Activated B cell treated with CpG ODN at 0.5 μM for 24 hours (primary cell): Measurements from ENCODE around the gene KIAA1671. TPM values are rescaled to one million over a fixed set of nuclear protein-coding genes. Genes with fewer than 3 reads are reported as not detected.

Experiments used
- ATAC-seq: fragments of 200-7000 bp; cut with Tn5 transposase; one replicate; pipeline ENCODE4 v1.10.0; 2021; ENCODE audit warnings: low read depth, mild to moderate bottlenecking, moderate library complexity
- CTCF ChIA-PET: fragments of 350-600 bp; sonication (Branson Sonifier 250); formaldehyde crosslinking; loops from one replicate; lab custom pipeline; 2021; ENCODE audit warnings: antibody characterized with exemption; lab: Charles Lee
- POLR2A ChIA-PET: fragments of 350-600 bp; sonication (Branson Sonifier 250); formaldehyde crosslinking; loops from one replicate; lab custom pipeline; 2021; ENCODE audit warnings: antibody characterized with exemption; lab: Charles Lee
- DNase-seq: peaks from one replicate; pipeline ENCODE4 v3.0.0; 2022
- H3K27ac Mint-ChIP-seq: one replicate; pipeline ENCODE4 v1.8.0; 2020; ENCODE audit warnings: mixed read lengths
- H3K27me3 Mint-ChIP-seq: one replicate; pipeline ENCODE4 v1.8.0; 2021; ENCODE audit warnings: mixed read lengths
- H3K36me3 Mint-ChIP-seq: one replicate; pipeline ENCODE4 v1.8.0; 2021; ENCODE audit warnings: low read depth, mixed read lengths
- H3K4me1 Mint-ChIP-seq: one replicate; pipeline ENCODE4 v1.8.0; 2021; ENCODE audit warnings: mixed read lengths
- H3K4me3 Mint-ChIP-seq: one replicate; pipeline ENCODE4 v1.8.0; 2020; ENCODE audit warnings: mild to moderate bottlenecking, mixed read lengths
- H3K9me3 Mint-ChIP-seq: one replicate; pipeline ENCODE4 v1.8.0; 2020; ENCODE audit warnings: mixed read lengths
- CTCF ChIP-seq: fragments of 200-600 bp; IDR thresholded peaks from one replicate; pipeline ENCODE4 v1.8.0; 2022; ENCODE audit warnings: antibody characterized with exemption, mild to moderate bottlenecking
- intact Hi-C: fragments of 100-400 bp; cut with micrococcal nuclease; formaldehyde crosslinking; loops from one replicate; pipeline ENCODE4 v1.15.1; 2024
- total RNA-seq: library from RNA; stranded (reverse); gene quantifications from 2 replicates; pipeline ENCODE4 v1.2.3, GENCODE V29; 2022

The KIAA1671 gene
- total RNA-seq, 1 donor from 2014 or later: 0.04 TPM

DNA sequence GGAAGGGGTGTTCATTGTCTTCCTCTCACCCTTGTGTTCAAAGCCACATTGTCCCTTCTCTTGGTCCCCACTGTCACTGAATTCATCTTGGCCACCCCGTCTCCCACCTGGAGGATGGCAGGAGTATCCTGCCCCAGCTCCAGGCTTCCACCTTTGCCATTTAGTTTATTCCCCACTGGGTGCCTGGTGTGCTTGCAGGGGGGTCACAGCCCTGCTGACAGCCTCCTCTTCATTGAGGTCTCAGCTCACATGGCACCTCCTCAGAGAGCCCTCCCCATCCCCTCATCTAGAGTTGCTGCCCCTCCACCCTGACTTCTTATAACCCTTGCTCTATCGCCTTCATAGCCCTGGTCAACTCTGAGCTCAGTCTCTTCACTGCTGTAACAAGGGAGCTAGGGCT is 36.6 kb downstream of the KIAA1671 start:
- intact Hi-C loops: no loop called here
- DNase-seq: no peak
- POLR2A ChIA-PET: interaction anchor here (0.6 kb wide), 1 partner anchor 943 kb away, joined by 12 read pairs; no protein-coding TSS in a partner anchor
- Mint-ChIP-seq H3K4me1 (no peaks in the 10 kb centered on the region), H3K27ac (no peak overlapping the region), H3K9me3 (no peaks in the 10 kb centered on the region), H3K27me3 (peaks cover 14% of the 10 kb centered on the region), H3K36me3 (no peaks in the 10 kb centered on the region), H3K4me3 (no peak overlapping the region)
- no peak for ATAC-seq
- TF ChIP-seq CTCF: no peak
- CTCF ChIA-PET: no interaction called here

GRCh38 chr22:24989541-24989951 is 37.0 kb downstream of the KIAA1671 start:
- ATAC-seq (no peak), DNase-seq (no peak)
- Mint-ChIP-seq H3K9me3 (no peaks in the 10 kb centered on the region), H3K4me1 (no peaks in the 10 kb centered on the region), H3K4me3 (no peak overlapping the region), H3K27ac (no peak overlapping the region), H3K36me3 (no peaks in the 10 kb centered on the region), H3K27me3 (peaks cover 10% of the 10 kb centered on the region)
- ChIA-PET CTCF (no interaction called here), POLR2A (interaction anchor here (0.6 kb wide), 1 partner anchor 942 kb away, joined by 12 read pairs; no protein-coding TSS in a partner anchor)
- TF ChIP-seq CTCF: no peak
- intact Hi-C loops: no loop called here

- Mint-ChIP-seq H3K9me3 (no peaks in the 10 kb centered on the region), H3K4me3 (no peak overlapping the region), H3K27me3 (peaks cover 9% of the 10 kb centered on the region), H3K27ac (no peak overlapping the region), H3K36me3 (no peaks in the 10 kb centered on the region), H3K4me1 (no peaks in the 10 kb centered on the region)
- POLR2A ChIA-PET: no interaction called here
- CTCF ChIA-PET: no interaction called here
- intact Hi-C loops: no loop called here
- ATAC-seq (no peak), DNase-seq (no peak)
- TF ChIP-seq CTCF: no peak
Measured at GRCh38 chr22:24990344-24990905, 37.9 kb downstream of the KIAA1671 start.

- no peak for DNase-seq
- POLR2A ChIA-PET: no interaction called here
- no peaks in the 10 kb centered on the region for H3K9me3 Mint-ChIP-seq
- H3K27me3 Mint-ChIP-seq: peaks cover 11% of the 10 kb centered on the region
- CTCF ChIA-PET: no interaction called here
- ATAC-seq: no peak
- intact Hi-C loops: no loop called here
- no peak overlapping the region for H3K27ac Mint-ChIP-seq
- no peak overlapping the region for H3K4me3 Mint-ChIP-seq
- H3K4me1 Mint-ChIP-seq: no peaks in the 10 kb centered on the region
- TF ChIP-seq CTCF: no peak
- no peaks in the 10 kb centered on the region for H3K36me3 Mint-ChIP-seq
Measured at GRCh38 chr22:24992946-24993345, 40.4 kb downstream of the KIAA1671 start.

DNA sequence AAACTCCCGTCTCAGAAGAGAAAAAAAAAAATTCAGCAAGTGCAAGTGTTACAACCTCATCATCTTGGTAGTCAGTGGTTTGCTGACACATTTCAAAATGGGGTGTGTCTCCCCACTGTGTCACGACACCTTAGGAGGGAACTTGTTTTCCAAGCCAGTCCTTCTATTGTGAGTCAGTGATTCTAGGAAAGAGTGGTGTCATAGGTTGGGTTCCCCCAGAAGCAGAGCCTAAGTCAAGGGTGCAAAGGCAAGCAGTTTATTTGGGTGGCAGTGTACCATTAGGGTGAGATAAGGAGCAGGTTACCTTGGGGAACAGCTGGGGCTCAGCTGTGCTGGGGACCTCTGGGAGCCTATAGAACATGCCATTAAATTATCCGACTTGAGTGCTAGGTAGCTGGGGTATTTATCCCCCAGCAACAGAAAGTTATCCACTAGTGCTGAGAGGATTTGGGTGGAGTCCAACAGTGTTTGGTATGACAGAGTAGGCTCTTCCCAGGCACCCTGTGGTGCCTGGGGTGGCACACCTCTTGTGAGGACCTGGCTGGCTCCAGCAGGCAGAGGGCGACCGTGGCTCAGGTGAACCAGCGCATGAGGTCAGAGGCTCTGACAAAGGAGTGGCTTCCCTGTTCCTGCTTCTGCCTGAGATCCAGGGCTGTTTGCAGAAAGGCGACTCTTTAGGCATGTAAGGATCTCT is 41.7 kb downstream of the KIAA1671 start:
- ChIA-PET CTCF (no interaction called here), POLR2A (no interaction called here)
- Mint-ChIP-seq H3K27ac (no peak overlapping the region), H3K9me3 (no peaks in the 10 kb centered on the region), H3K4me1 (no peaks in the 10 kb centered on the region), H3K27me3 (peaks cover 9% of the 10 kb centered on the region), H3K4me3 (no peak overlapping the region), H3K36me3 (no peaks in the 10 kb centered on the region)
- DNase-seq (no peak), ATAC-seq (no peak)
- no peak for TF ChIP-seq CTCF
- intact Hi-C loops: no loop called here
